Peyer's patch (tissue), 4 donors: ENCODE results near the gene CABP4.

Source experiments
- CTCF ChIP-seq, 6 experiments: fragments of 450-650 bp in 4 of 6; fragments of 200-600 bp in 2 of 6; sonication (generic) in 1 of 6; IDR thresholded peaks; one replicate each; pipeline ENCODE4 v1.5.1; 2017 to 2019; ENCODE audit warnings: antibody characterized with exemption in 6 of 6, mild to moderate bottlenecking in 3 of 6, moderate library complexity in 1 of 6
- POLR2A ChIP-seq, 2 donors: fragments of 450-650 bp; IDR thresholded peaks; one replicate each; pipeline ENCODE4 v1.5.1; 2017; ENCODE audit warnings: antibody characterized with exemption in 2 of 2, mild to moderate bottlenecking in 2 of 2, moderate library complexity in 2 of 2

- TF ChIP-seq CTCF (IDR thresholded peaks at IDR 0.05) = no peak
- no peak for TF ChIP-seq POLR2A (IDR thresholded peaks at IDR 0.05)
These were observed 44.8 kb upstream of the CABP4 start for GRCh38 chr11:67410369-67410831.
